PC-3 (cell line): Measurements from ENCODE around the gene CTXN1.

ENCODE experiments used
- CTCF ChIP-seq: fragments of 300-600 bp; sonication (generic); conservative IDR thresholded peaks from 2 replicates; pipeline ENCODE4 v1.5.1; 2017; ENCODE audit warnings: antibody characterized with exemption, low read depth, mild to moderate bottlenecking, low read length
- EZH2 ChIP-seq: fragments of 300-600 bp; sonication (generic); IDR thresholded peaks from one replicate; pipeline ENCODE4 v1.6.1; 2017; ENCODE audit warnings: antibody characterized with exemption, mild to moderate bottlenecking, low read length; ENCODE audit not compliant: unreplicated experiment
- EZH2phosphoT487 ChIP-seq: fragments of 300-600 bp; sonication (generic); IDR thresholded peaks from 2 replicates; pipeline ENCODE4 v1.6.1; 2018; ENCODE audit warnings: mild to moderate bottlenecking, antibody characterized with exemption, low read length, borderline replicate concordance

- TF ChIP-seq CTCF (no peak), EZH2phosphoT487 (no peak), EZH2 (no peak)
Observed at GRCh38 chr19:7975037-7975436, 49.1 kb upstream of the CTXN1 start.
